DOHH2 (cell line): ENCODE measurements around the gene TBCK.

Experiments used
- H3F3A ChIP-seq: fragments of 200-600 bp; sonication (generic), shearing (Covaris generic); 2 replicates; pipeline ENCODE4 v1.6.0; 2016; ENCODE audit warnings: antibody characterized with exemption, mild to moderate bottlenecking; ENCODE audit not compliant: control insufficient read depth, insufficient read depth
- H3K27ac ChIP-seq: fragments of 200-600 bp; sonication (generic); 2 replicates; pipeline ENCODE4 v1.5.1; 2014; ENCODE audit warnings: low read depth, mild to moderate bottlenecking, low read length, moderate library complexity
- H3K27me3 ChIP-seq: fragments of 200-600 bp; sonication (generic); 2 replicates; pipeline ENCODE4 v1.6.1; 2014; ENCODE audit warnings: mild to moderate bottlenecking, low read length, mixed read lengths; ENCODE audit not compliant: control insufficient read depth
- H3K36me3 ChIP-seq: fragments of 200-600 bp; sonication (generic); 2 replicates; pipeline ENCODE4 v1.6.1; 2014; ENCODE audit warnings: mild to moderate bottlenecking, low read length, moderate library complexity, mixed read lengths; ENCODE audit not compliant: control insufficient read depth
- H3K4me1 ChIP-seq: fragments of 200-600 bp; sonication (generic); 2 replicates; pipeline ENCODE4 v1.6.1; 2014; ENCODE audit warnings: mild to moderate bottlenecking, low read length, mixed read lengths; ENCODE audit not compliant: control insufficient read depth
- H3K4me2 ChIP-seq: fragments of 200-600 bp; sonication (generic); 2 replicates; pipeline ENCODE4 v1.6.0; 2014; ENCODE audit warnings: mild to moderate bottlenecking, low read length, moderate library complexity
- H3K4me3 ChIP-seq: fragments of 200-600 bp; sonication (generic); 2 replicates; pipeline ENCODE4 v1.5.1; 2014; ENCODE audit warnings: mild to moderate bottlenecking, low read length, mixed read lengths
- H3K79me2 ChIP-seq: fragments of 200-600 bp; sonication (generic); 2 replicates; pipeline ENCODE4 v1.6.1; 2014; ENCODE audit warnings: mild to moderate bottlenecking, low read length, mixed read lengths; ENCODE audit not compliant: control insufficient read depth
- H3K9me2 ChIP-seq: fragments of 200-600 bp; sonication (generic); replicated peaks from 2 replicates; pipeline ENCODE4 v1.6.1; 2014; ENCODE audit warnings: mild to moderate bottlenecking, low read length, mixed read lengths; ENCODE audit not compliant: control insufficient read depth
- H3K9me3 ChIP-seq: fragments of 200-600 bp; sonication (generic); 2 replicates; pipeline ENCODE4 v1.6.1; 2014; ENCODE audit warnings: antibody characterized with exemption, low read length, mixed read lengths; ENCODE audit not compliant: control insufficient read depth, insufficient read depth
- H4K20me1 ChIP-seq: fragments of 200-600 bp; sonication (generic); 2 replicates; pipeline ENCODE4 v1.6.0; 2014; ENCODE audit warnings: low read depth, mild to moderate bottlenecking, antibody characterized with exemption, low read length, moderate library complexity; ENCODE audit not compliant: control insufficient read depth, insufficient read depth
- EZH2phosphoT487 ChIP-seq: fragments of 200-600 bp; sonication (generic); IDR thresholded peaks from 2 replicates; pipeline ENCODE4 v1.6.1; 2017; ENCODE audit warnings: borderline replicate concordance, mild to moderate bottlenecking, antibody characterized with exemption, low read length, moderate library complexity, mixed read lengths
- TF ChIP-seq, protein P1 (sequence below): fragments of 200-600 bp; sonication (generic); IDR thresholded peaks from one replicate; pipeline ENCODE4 v1.5.1; 2014; ENCODE audit warnings: antibody characterized with exemption, mild to moderate bottlenecking, low read depth, low read length; ENCODE audit not compliant: poor library complexity, severe bottlenecking

TBCK gene

GRCh38 chr4:106353786-106354185, 37.8 kb upstream of the TBCK start:
- Histone ChIP-seq H4K20me1 (no peaks in the 10 kb centered on the region), H3K36me3 (peaks cover 5% of the 10 kb centered on the region), H3K27ac (no peak overlapping the region), H3K79me2 (no peaks in the 10 kb centered on the region), H3K9me3 (no peaks in the 10 kb centered on the region), H3K4me3 (no peak overlapping the region), H3K4me1 (no peaks in the 10 kb centered on the region), H3K9me2 (no peaks in the 10 kb centered on the region), H3K4me2 (no peak overlapping the region), H3K27me3 (no peaks in the 10 kb centered on the region), H3F3A (no peaks in the 10 kb centered on the region; the same call in 1 of the 2 replicates)
- TF ChIP-seq, protein P1, sequence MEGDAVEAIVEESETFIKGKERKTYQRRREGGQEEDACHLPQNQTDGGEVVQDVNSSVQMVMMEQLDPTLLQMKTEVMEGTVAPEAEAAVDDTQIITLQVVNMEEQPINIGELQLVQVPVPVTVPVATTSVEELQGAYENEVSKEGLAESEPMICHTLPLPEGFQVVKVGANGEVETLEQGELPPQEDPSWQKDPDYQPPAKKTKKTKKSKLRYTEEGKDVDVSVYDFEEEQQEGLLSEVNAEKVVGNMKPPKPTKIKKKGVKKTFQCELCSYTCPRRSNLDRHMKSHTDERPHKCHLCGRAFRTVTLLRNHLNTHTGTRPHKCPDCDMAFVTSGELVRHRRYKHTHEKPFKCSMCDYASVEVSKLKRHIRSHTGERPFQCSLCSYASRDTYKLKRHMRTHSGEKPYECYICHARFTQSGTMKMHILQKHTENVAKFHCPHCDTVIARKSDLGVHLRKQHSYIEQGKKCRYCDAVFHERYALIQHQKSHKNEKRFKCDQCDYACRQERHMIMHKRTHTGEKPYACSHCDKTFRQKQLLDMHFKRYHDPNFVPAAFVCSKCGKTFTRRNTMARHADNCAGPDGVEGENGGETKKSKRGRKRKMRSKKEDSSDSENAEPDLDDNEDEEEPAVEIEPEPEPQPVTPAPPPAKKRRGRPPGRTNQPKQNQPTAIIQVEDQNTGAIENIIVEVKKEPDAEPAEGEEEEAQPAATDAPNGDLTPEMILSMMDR: no peak
- TF ChIP-seq EZH2phosphoT487: no peak

- Histone ChIP-seq H3K9me2 (no peaks in the 10 kb centered on the region), H3K4me3 (no peak overlapping the region), H3K4me2 (no peak overlapping the region), H3K9me3 (no peaks in the 10 kb centered on the region), H4K20me1 (no peaks in the 10 kb centered on the region), H3K4me1 (no peaks in the 10 kb centered on the region), H3K27me3 (no peaks in the 10 kb centered on the region), H3K79me2 (no peaks in the 10 kb centered on the region), H3K36me3 (peaks cover 29% of the 10 kb centered on the region), H3F3A (no peaks in the 10 kb centered on the region; the same call in 1 of the 2 replicates), H3K27ac (no peak overlapping the region)
- no peak for TF ChIP-seq EZH2phosphoT487
- TF ChIP-seq, protein P1: no peak
Measured at GRCh38 chr4:106351016-106351415, 35.0 kb upstream of the TBCK start.

- Histone ChIP-seq H3K27ac (no peak overlapping the region), H3K27me3 (no peaks in the 10 kb centered on the region), H3K4me1 (peaks cover 5% of the 10 kb centered on the region), H3K9me2 (no peaks in the 10 kb centered on the region), H3K4me3 (no peak overlapping the region), H3F3A (no peaks in the 10 kb centered on the region), H3K9me3 (no peaks in the 10 kb centered on the region), H3K36me3 (peaks cover 58% of the 10 kb centered on the region), H3K79me2 (peaks cover 29% of the 10 kb centered on the region), H3K4me2 (no peak overlapping the region), H4K20me1 (0 out of 2 replicates have a peak, but pooled peaks cover 3% of the 10 kb centered on the region)
- TF ChIP-seq, protein P1: no peak
- TF ChIP-seq EZH2phosphoT487: no peak
Measured at GRCh38 chr4:106347167-106347566, 31.2 kb upstream of the TBCK start.

DNA sequence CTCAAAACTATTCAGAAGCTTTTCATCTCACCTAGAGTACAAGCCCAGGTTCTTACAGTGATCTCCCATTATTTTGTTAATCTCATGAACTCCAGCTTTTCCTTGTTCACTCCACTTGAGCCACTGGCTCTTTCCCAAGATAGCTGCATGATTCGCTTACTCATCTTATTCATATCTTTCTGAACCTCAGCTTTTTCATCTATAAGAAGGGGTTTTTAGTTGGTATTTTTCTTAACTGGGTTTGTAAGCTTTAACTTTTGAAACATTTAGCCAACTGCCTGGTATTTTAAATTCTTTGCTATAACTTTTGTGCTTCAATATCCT, 28.6 kb upstream of the TBCK start:
- Histone ChIP-seq H3K36me3 (peaks cover 81% of the 10 kb centered on the region), H3K4me3 (no peak overlapping the region), H3K27ac (no peak overlapping the region), H3K4me2 (no peak overlapping the region), H3K9me2 (no peaks in the 10 kb centered on the region), H3K27me3 (no peaks in the 10 kb centered on the region), H3K9me3 (peaks cover 10% of the 10 kb centered on the region; the same call in 1 of the 2 replicates), H3K4me1 (peaks cover 20% of the 10 kb centered on the region), H3K79me2 (peaks cover 53% of the 10 kb centered on the region), H4K20me1 (0 out of 2 replicates have a peak, but pooled peaks cover 3% of the 10 kb centered on the region), H3F3A (no peaks in the 10 kb centered on the region)
- TF ChIP-seq, protein P1: no peak
- no peak for TF ChIP-seq EZH2phosphoT487
